Hematopoietic multipotent progenitor cell treated with erythropoietin and hydrocortisone succinate and interleukin-3 and kit ligand, for 8 days (in vitro differentiated cells): ENCODE measurements around the gene OR5B2.
"Not testable (repeated sequence)": the region's sequence is repeated elsewhere in the genome, so short reads cannot be mapped to it uniquely, and the experiment has no call there.

ENCODE experiments used
- DNase-seq: peaks from one replicate; pipeline ENCODE4 v3.0.0-alpha.2; 2015

The OR5B2 gene

DNA sequence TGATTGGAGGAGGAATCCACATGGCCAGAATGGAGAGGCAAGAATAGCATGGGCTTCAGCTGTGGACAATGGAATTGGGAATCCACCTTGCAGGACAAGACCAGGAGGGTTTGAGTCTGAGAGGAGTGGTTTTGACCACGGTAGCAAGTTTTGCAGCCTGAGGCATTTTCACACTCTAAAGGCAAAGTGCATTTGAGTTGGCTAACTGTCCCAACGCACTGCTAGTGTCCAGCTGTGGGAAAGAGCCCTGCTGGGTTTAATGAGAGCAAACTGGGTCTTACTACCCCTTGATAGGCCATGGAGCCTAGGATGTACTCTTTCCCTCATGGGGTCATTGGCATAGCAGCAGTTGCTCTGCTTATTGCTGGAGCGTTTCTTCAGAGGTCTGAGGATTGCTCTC lies at the start of gene OR5B2:
Gene OR5B2 (minus strand): TSS at position 101 of the 400 bp plus-strand sequence. CDS start 4,860 bp downstream, outside the sequence.
- DNase-seq = no peak

DNA sequence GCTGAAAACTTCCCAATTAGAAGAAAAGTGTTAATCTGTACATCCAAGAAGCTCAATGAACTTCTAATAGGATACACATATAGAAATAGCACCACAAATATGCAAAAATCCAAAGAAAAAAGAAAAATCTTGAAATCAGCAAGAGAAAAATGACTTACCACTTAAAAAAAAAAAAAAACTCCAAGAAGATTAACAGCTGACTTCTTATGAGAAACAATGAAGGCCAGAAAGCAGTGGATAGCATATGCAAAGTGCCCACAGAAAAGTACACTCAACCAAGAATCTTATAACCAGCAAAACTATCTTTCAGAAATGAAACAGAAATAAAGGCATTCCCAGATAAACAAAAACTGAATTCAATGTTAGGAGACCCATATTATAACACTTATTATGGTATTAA lies 44.0 kb upstream of the OR5B2 start:
- no peak for DNase-seq

DNA sequence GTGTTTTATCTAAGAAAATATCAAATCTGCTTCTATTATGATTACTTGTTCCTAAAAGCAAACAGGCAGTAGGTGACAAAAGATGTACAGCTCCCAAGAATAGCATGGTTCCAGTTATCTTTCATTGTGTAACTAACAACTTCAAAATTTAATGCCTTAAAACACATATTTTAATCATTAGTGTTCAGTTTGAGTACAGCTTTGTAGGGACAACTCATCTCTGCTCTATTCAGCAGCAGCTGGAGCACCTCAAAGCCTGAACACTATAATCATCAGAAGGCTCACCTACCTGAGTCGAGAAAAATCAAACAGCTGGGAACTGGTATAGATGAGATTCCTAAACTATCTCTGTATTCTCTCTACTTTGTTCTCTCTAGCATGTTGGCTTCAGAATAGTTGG lies 38.4 kb upstream of the OR5B2 start:
- no peak for DNase-seq

DNA sequence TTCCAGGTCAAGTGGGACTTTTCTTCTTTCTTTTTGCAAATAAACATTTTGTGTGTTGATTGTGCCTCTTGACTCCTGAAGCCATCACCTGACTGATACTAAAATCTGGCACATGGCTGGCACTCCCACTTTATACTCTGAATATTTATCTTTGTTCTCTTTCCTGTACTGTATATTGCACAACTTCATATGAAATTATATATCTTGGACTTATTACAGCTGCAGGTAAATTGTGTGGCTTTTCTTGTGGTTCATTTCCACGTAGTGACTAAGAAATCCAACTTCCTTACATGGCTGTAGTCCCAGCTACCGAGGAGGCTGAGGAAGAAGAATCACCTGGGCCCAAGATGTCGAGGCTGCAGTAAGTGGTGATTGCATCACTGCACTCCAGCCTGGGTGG lies 37.8 kb upstream of the OR5B2 start:
- DNase-seq = no peak

DNA sequence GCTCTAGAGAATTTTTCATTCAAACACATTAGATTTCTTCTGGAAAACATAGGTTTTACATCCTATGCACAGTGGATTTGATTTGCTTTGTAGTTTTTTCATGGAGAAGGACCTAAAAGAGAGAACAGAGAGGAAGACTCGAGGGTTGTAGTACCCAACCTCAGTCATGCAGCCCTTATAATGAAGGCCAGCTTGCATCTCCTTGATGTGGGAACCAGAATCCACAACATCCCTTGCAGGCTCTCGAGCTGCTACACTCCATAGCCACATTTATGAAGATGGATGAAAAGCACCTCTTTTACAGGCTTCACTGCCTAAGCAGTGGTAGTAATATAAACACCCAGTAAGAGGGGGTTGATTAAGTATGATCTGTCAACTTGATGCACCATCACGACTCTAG lies 23.7 kb upstream of the OR5B2 start:
- DNase-seq = no peak

DNA sequence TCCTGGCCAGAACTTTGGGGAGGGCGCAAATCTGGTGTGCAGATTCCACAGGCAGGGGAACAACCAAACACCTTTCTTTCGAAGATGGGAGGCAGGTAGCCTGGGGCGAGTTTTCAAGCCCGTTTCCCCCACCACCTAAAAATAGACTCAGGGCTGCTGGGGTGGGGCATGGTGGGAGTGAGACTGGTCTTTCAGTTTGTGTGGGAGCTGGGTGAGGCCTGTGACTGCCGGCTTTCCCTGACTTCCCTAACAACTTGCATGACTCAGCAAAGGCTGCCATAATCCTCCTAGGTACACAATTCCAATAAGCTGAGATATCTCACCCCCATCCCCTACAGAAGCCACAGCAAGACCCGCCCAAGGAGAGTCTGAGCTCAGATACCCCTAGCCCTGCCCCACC lies 18.4 kb upstream of the OR5B2 start:
- DNase-seq = no peak

DNA sequence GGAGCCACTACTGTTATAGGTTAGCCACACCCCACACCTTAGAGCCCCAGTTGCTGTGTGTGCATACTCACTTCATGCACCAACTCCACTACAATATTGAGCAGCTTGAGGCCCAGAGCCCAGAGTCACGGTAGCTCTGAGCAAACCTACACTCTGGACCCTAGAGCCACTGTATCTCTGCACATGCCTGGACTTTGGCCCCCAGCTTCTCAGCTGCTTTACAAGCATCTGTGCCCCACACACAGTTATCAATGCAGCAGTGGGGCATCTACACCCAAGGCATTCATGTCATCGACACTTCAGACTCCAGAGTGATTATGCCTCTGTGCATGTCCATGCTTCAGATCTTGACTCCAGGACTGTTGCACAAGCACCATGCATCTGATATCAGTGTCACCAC lies 16.4 kb upstream of the OR5B2 start:
- no peak for DNase-seq

DNA sequence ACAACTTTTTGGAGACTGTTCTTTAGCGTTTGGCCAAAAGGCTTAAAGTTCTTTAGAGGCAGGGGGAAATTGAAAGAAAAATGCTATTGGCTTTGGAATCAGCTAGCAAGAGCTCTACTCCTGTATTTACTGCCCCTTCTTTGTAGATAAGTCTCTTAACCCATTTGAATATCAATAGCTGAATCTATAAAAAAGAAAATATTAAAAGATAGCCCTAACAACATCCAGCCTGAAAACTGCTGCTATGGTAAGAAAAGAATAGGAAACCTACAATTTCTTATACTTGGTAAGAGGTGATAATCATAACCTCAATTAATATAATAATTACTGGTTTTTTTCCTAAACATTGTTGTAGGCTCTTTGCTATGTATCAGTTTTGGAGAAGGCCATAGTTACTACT lies 14.2 kb upstream of the OR5B2 start, which contains the start of gene OR5B12:
Gene OR5B12 (minus strand): TSS at position 101 of the 400 bp plus-strand sequence. CDS start 2,085 bp downstream, outside the sequence.
- DNase-seq = no peak

DNA sequence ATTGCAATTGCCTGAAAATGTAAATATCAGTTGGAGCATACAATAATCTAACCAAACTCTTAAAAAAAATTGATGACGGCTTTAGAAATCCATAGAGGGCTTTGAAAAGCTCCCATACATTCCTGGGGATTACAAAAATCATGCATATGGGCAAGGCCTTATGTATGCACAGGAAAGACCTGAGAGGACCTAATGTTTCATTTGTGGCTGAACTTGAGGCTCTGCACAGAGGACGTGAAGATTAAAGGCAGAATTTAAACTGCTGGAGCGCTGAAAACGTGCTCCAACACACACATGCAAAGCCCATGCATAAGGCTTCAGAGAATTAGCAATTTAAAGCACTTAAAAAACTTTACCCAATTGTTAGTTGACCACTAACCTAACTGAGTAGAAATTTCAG lies 10.6 kb upstream of the OR5B2 start:
- DNase-seq = no peak

DNA sequence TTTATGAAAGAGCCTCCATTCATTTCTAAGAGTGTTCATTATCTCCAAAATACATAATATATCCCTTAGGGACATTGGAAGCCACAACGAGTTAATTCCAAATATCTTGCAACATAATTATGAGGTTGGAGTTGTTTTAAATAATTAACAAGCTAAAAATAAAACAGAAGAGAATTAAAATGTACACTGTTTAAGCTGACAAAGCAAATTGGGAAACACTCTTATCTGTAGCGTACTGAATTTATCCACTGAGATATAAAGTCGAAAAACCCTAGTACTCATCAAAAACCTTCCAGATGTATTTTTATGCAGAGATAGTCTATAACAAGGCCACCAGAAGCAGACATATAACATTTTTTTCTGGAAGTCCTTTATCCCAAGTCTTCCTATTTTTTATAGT lies 6.3 kb upstream of the OR5B2 start:
- DNase-seq = no peak

DNA sequence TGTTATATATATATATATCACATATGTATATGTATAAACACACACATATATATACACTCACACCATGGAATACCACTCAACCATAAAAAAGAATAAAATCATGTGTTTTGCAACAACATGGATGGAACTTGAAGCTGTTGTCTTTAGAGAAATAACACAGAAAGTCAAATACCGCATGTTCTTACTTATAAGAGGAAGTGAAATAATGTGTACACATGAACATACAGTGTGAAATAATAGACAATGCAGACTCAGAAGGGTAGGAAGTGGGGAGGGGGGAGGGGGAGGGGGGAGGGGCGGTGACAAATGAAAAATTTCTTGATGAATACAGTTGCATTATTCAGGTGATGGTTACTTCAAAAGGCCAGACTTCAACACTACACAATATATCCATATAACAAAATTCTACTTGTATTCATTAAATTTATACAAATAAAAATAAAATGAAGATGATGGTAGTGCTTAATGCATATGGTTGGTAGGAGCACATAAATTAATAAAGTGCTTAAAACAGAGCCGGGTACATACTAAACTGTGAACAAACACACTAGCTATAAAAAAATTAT lies 5.8 kb upstream of the OR5B2 start:
- no peak for DNase-seq

DNA sequence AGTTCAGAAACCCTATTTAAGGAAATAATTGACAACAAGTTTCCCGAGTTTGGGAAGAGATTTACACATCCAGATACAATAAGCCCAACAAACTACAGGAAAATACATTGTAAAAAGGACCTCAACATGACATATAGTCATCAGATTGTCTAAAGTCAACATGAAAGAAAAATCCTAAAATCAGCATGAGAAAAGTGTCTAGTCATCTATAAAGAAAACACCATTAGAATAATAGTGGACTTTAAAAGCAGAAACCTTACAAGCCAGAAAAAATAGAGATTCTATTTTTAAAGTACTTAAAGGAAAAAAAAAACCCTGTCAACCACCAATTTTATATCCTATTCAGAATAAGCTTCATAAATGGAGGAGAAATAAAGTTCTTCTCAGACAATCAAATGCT lies 1.4 kb upstream of the OR5B2 start:
- DNase-seq = no peak

DNA sequence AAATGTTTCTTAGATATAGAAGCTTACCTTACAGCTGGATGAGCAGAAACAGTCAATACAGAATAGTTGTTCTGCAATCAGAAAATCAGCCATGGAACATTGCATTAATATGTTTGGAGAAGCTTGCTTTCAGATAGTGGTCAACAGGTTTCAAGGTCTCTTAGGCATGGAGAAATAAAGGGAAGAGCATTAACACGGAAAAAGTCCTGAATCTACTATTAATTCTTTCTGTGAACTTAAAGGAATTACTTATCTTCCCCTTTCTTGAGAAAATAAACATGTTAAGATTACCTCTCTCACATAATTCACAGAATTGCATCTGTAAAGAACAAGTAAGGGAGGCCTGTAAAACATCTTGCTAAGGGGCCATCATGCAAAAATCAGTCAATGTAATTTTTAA lies 21.1 kb downstream of the OR5B2 start, which contains the start of gene OR5B3:
Gene OR5B3 (minus strand): TSS at position 101 of the 400 bp plus-strand sequence. CDS start 3,465 bp downstream, outside the sequence.
- no peak for DNase-seq

DNA sequence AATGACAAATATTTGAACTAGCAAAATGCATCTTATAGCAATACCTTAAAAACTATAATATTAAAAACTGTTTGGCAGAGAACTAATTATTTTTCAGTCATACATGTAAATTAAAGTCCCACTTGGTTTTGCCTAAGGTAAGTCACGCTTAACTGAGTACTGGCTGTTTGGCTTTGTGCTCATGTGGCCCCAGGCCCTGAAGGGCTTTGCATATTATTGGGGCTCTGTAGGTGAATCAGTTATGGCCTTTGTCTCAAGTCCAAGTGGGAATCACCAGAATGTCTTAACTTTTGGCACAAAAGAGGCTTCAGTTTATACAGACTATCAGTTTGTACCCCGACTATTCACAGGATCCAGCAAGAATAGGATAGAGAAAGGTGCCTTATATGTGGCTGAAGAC lies 28.3 kb downstream of the OR5B2 start:
- DNase-seq = not testable (repeated sequence)

DNA sequence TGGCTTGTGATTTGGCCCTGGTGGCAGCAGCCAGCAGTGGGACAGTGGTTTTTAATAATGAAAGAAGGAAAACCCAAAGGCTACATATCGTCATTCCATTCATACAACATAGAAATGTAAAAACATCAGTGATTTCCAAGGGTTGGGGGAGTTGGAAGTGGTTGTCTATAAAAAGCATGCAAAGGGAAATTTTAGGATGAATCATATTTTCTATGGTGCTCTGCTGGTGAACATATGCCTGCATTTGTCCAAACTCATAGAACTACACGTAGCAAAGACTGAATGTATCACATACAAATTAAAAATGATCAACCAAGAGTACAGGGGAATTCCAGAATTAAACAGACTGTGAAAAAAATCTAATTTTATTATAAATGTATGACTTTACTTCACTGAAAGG lies 32.3 kb downstream of the OR5B2 start:
- no peak for DNase-seq

DNA sequence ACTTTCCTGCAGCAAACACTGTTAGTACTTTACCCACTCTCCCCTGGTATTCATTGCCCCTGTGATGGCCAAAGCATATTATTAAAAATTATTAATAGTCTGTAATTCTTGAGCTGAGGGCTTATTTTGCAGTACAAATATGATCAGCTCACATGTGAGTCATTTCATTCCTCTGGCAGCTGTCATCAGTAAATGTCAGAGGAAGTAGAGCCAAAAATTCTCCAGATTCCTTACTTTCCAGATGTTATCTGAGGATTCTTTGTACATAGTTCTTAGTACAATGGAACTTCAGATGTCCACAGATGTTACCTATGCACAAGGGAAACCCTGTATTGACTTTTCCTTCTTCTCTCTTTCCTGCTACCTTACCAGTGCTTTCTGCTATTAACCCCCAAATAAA lies 33.7 kb downstream of the OR5B2 start:
- DNase-seq = no peak

DNA sequence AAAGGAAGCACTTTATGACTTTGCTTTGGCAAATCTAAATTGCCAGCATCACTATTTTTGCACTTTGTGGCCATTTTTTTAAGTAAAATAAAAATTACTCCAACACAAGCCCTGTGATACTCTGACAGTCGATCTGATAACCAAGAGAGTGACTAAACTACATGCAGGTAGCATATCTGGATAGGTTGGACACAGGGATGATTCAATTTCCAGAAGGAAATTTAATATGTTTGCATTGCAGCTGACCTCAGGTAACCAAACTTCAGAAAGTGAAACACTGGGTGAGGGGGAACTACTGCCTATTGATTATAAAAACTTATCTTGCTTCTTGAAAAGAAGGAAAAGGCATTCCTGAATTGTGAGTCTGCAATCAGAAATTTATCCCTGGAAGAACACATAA lies 35.2 kb downstream of the OR5B2 start:
- no peak for DNase-seq

DNA sequence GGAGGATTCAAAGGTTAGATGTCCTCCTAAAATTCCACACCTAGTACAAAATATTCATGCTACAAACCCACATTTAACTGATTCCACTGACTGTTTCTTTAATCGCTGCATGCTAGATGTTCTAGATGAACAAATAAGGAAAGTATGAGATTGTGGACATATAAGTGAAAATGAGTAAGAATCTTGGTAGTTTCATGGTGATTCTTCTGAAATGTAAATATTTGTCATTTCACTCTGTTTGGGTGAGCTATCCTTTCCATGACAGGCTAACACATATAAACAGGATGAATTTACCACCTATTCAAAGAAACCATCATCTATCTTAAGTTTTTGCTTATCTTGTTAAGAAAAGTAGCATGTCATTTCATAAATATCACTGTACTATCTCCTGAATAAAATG lies 36.0 kb downstream of the OR5B2 start:
- no peak for DNase-seq

DNA sequence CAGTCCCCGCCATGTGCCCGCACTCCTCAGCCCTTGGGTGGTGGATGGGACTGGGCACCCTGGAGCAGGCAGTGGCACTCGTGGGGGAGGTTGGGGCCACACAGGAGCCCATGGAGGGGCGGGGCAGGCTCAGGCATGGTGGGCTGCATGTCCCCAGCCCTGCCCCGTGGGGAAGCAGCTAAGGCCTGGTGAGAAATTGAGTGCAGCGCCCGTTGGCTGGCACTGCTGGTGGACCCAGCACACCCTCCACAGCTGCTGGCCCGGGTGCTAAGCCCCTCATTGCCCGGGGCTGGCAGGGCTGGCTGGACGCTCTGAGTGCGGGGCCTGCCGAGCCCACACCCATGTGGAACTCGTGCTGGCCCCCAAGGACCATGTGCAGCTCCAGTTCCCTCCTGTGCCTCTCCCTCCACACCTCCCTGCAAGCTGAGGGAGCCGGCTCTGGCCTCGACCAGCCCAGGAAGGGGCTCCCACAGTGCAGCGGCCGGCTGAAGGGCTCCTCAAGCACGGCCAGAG lies 37.3 kb downstream of the OR5B2 start:
- DNase-seq = no peak
